Astrocyte (in vitro differentiated cells and primary cell): ENCODE results near the gene ENPP4. TPM values are rescaled to one million over a fixed set of nuclear protein-coding genes. Genes with fewer than 3 reads are reported as not detected.

ENCODE experiments used
- DNase-seq: peaks from one replicate; pipeline ENCODE4 v3.0.0-alpha.2; 2010; ENCODE audit warnings: low read depth
- FAIRE-seq: peaks from 2 replicates; lab custom pipeline; 2011; peaks lifted over from hg19 to GRCh38; lab: Jason Lieb, UNC
- H2AFZ ChIP-seq: 2 replicates; pipeline ENCODE4 v1.6.0; 2012; ENCODE audit warnings: low read depth, low read length, inconsistent platforms
- H3K27ac ChIP-seq: 2 replicates; pipeline ENCODE4 v1.5.1; 2011; ENCODE audit warnings: low read depth, low read length, inconsistent platforms
- H3K27me3 ChIP-seq: 2 replicates; pipeline ENCODE4 v1.6.0; 2011; ENCODE audit warnings: low read length, inconsistent platforms; ENCODE audit not compliant: insufficient read depth
- H3K36me3 ChIP-seq: 2 replicates; pipeline ENCODE4 v1.5.1; 2011; ENCODE audit warnings: low read length, inconsistent platforms; ENCODE audit not compliant: insufficient read depth
- H3K4me1 ChIP-seq: 2 replicates; pipeline ENCODE4 v1.5.1; 2011; ENCODE audit warnings: low read length, inconsistent platforms; ENCODE audit not compliant: insufficient read depth
- H3K4me2 ChIP-seq: 2 replicates; pipeline ENCODE4 v1.6.0; 2012; ENCODE audit warnings: low read length, inconsistent platforms
- H3K4me3 ChIP-seq: 2 replicates; pipeline ENCODE4 v1.5.1; 2011; ENCODE audit warnings: low read depth, mild to moderate bottlenecking, low read length, inconsistent platforms; ENCODE audit not compliant: insufficient read depth
- H3K79me2 ChIP-seq: 2 replicates; pipeline ENCODE4 v1.6.0; 2012; ENCODE audit warnings: mild to moderate bottlenecking, low read length, inconsistent platforms; ENCODE audit not compliant: insufficient read depth
- H3K9ac ChIP-seq: 2 replicates; pipeline ENCODE4 v1.6.0; 2012; ENCODE audit warnings: mild to moderate bottlenecking, low read length, inconsistent platforms
- H3K9me3 ChIP-seq: 2 replicates; pipeline ENCODE4 v1.5.1; 2012; ENCODE audit warnings: low read depth, mild to moderate bottlenecking, low read length, inconsistent platforms; ENCODE audit not compliant: insufficient read depth
- H4K20me1 ChIP-seq: 2 replicates; pipeline ENCODE4 v1.6.0; 2012; ENCODE audit warnings: low read length, inconsistent platforms; ENCODE audit not compliant: insufficient read depth
- H3K27ac Mint-ChIP-seq: one replicate; pipeline ENCODE4 v1.8.0; 2021; ENCODE audit warnings: mild to moderate bottlenecking, mixed read lengths; ENCODE audit not compliant: unreplicated experiment
- H3K27me3 Mint-ChIP-seq: one replicate; pipeline ENCODE4 v1.8.0; 2021; ENCODE audit warnings: low read depth, mixed read lengths; ENCODE audit not compliant: unreplicated experiment
- H3K36me3 Mint-ChIP-seq: one replicate; pipeline ENCODE4 v1.8.0; 2021; ENCODE audit warnings: low read depth, mixed read lengths; ENCODE audit not compliant: unreplicated experiment
- H3K4me1 Mint-ChIP-seq: one replicate; pipeline ENCODE4 v1.8.0; 2021; ENCODE audit warnings: low read depth, mixed read lengths; ENCODE audit not compliant: unreplicated experiment
- H3K4me3 Mint-ChIP-seq: one replicate; pipeline ENCODE4 v1.8.0; 2021; ENCODE audit warnings: mild to moderate bottlenecking, moderate library complexity, mixed read lengths; ENCODE audit not compliant: unreplicated experiment
- H3K9me3 Mint-ChIP-seq: one replicate; pipeline ENCODE4 v1.8.0; 2021; ENCODE audit warnings: mild to moderate bottlenecking, mixed read lengths; ENCODE audit not compliant: unreplicated experiment
- EZH2 ChIP-seq: IDR thresholded peaks from 2 replicates; pipeline ENCODE4 v1.6.1; 2012; ENCODE audit warnings: mild to moderate bottlenecking, low read length, inconsistent platforms; ENCODE audit not compliant: insufficient read depth
- total RNA-seq: library from RNA; stranded (reverse); gene quantifications from 2 replicates; pipeline ENCODE4 v1.2.1, GENCODE V29; 2021
- TF ChIP-seq, protein P1 (sequence below): IDR thresholded peaks from 2 replicates; pipeline ENCODE4 v1.5.1; 2011; ENCODE audit warnings: low read depth, mild to moderate bottlenecking, inconsistent platforms, low read length, moderate library complexity; ENCODE audit not compliant: insufficient read depth

ENPP4 gene
- total RNA-seq, 1 donor from 2014 or later = 5.7 TPM

DNA sequence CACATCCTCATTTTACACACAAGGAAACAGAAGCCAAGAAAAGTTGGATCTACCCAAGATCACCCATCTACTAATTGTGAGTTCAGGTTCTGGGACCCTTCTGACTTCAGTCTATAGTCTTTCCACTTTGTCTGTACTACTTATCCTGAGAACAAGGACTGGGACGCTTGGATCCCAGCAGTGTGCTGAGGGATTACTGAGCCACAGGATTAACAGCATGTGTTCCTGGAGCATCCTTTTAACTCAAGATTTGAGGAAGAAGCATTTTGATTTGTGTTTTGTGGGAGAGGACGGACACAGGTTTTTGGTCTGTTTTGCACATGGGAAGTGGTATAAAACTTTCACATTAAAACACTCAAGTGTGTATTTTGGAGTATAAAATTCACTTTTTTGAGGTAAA is 4.4 kb downstream of the ENPP4 start:
- Histone ChIP-seq H3K9me3 (no peaks in the 10 kb centered on the region), H3K79me2 (no peaks in the 10 kb centered on the region), H3K4me1 (peaks cover 3% of the 10 kb centered on the region), H3K27me3 (peaks cover 3% of the 10 kb centered on the region), H3K36me3 (no peaks in the 10 kb centered on the region), H3K4me3 (no peak overlapping the region), H2AFZ (no peak overlapping the region), H3K9ac (no peak overlapping the region), H3K4me2 (no peak overlapping the region), H4K20me1 (no peaks in the 10 kb centered on the region), H3K27ac (no peak overlapping the region)
- no peak overlapping the region for H3K27ac Mint-ChIP-seq
- no peak for FAIRE-seq
- H3K36me3 Mint-ChIP-seq = no peaks in the 10 kb centered on the region
- no peaks in the 10 kb centered on the region for H3K9me3 Mint-ChIP-seq
- H3K4me3 Mint-ChIP-seq = no peak overlapping the region
- H3K27me3 Mint-ChIP-seq = no peaks in the 10 kb centered on the region
- peaks cover 2% of the 10 kb centered on the region for H3K4me1 Mint-ChIP-seq
- DNase-seq = no peak
- TF ChIP-seq, protein P1, sequence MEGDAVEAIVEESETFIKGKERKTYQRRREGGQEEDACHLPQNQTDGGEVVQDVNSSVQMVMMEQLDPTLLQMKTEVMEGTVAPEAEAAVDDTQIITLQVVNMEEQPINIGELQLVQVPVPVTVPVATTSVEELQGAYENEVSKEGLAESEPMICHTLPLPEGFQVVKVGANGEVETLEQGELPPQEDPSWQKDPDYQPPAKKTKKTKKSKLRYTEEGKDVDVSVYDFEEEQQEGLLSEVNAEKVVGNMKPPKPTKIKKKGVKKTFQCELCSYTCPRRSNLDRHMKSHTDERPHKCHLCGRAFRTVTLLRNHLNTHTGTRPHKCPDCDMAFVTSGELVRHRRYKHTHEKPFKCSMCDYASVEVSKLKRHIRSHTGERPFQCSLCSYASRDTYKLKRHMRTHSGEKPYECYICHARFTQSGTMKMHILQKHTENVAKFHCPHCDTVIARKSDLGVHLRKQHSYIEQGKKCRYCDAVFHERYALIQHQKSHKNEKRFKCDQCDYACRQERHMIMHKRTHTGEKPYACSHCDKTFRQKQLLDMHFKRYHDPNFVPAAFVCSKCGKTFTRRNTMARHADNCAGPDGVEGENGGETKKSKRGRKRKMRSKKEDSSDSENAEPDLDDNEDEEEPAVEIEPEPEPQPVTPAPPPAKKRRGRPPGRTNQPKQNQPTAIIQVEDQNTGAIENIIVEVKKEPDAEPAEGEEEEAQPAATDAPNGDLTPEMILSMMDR = no peak
- no peak for TF ChIP-seq EZH2

DNA sequence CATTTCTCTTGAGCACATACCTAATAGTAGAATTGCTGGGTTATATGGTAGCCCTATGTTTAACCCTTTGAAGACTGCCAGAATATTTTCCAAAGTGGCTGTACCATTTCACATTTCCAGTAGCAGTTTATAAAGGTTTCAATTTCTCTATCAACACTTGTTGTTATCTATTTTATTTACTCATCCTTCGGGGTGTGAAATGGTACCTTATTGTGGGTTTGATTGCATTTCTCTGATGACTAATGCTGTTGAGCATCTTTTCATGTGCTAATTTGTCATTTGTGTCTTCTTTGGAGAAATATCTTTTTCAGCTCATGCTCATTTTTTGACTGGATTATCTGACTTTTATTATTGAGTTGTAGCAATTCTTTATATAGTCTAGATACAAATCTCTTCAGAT is 5.4 kb downstream of the ENPP4 start:
- Histone ChIP-seq H3K4me3 (no peak overlapping the region), H3K36me3 (no peaks in the 10 kb centered on the region), H2AFZ (no peak overlapping the region), H3K9ac (no peak overlapping the region), H3K27me3 (no peaks in the 10 kb centered on the region), H3K79me2 (no peaks in the 10 kb centered on the region), H3K9me3 (no peaks in the 10 kb centered on the region), H4K20me1 (no peaks in the 10 kb centered on the region), H3K27ac (no peak overlapping the region), H3K4me2 (no peak overlapping the region), H3K4me1 (no peaks in the 10 kb centered on the region)
- no peaks in the 10 kb centered on the region for H3K36me3 Mint-ChIP-seq
- no peak overlapping the region for H3K27ac Mint-ChIP-seq
- TF ChIP-seq, protein P1 = no peak
- no peak for TF ChIP-seq EZH2
- H3K4me1 Mint-ChIP-seq = peaks cover 2% of the 10 kb centered on the region
- H3K4me3 Mint-ChIP-seq = no peak overlapping the region
- DNase-seq (no peak), FAIRE-seq (no peak)
- no peaks in the 10 kb centered on the region for H3K27me3 Mint-ChIP-seq
- no peaks in the 10 kb centered on the region for H3K9me3 Mint-ChIP-seq

DNA sequence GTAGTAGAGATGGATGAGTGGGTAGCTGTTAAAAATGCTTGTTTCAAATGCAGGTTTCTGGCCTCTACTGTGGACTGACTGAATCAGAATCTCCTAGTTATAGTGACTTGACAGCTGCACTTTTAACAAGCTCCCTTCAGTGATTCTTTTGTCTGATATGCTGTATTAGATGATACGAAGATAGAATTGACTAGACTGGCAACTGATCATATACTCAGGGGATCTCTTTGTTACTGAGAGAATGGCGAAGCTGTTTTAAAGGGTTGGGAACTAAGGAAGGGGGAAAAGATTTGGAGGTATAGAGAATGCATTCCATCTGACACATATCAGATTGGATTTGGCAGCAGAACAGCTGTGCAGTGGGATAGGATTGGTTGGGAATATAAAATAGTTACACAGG is 7.0 kb downstream of the ENPP4 start:
- Histone ChIP-seq H3K9me3 (no peaks in the 10 kb centered on the region), H3K4me1 (no peaks in the 10 kb centered on the region), H2AFZ (no peak overlapping the region), H3K27me3 (no peaks in the 10 kb centered on the region), H3K79me2 (no peaks in the 10 kb centered on the region), H4K20me1 (no peaks in the 10 kb centered on the region), H3K4me2 (no peak overlapping the region), H3K4me3 (no peak overlapping the region), H3K9ac (no peak overlapping the region), H3K36me3 (no peaks in the 10 kb centered on the region), H3K27ac (no peak overlapping the region)
- peaks cover 2% of the 10 kb centered on the region for H3K4me1 Mint-ChIP-seq
- no peaks in the 10 kb centered on the region for H3K9me3 Mint-ChIP-seq
- H3K36me3 Mint-ChIP-seq = no peaks in the 10 kb centered on the region
- TF ChIP-seq EZH2 = no peak
- TF ChIP-seq, protein P1 = no peak
- H3K27ac Mint-ChIP-seq = no peak overlapping the region
- no peak for FAIRE-seq
- H3K4me3 Mint-ChIP-seq = no peak overlapping the region
- no peak for DNase-seq
- no peaks in the 10 kb centered on the region for H3K27me3 Mint-ChIP-seq
